SK-N-SH treated with all-trans-retinoic acid at 6 μM for 48 hours (cell line): Measurements from ENCODE around the gene GPC6.
"Not testable (repeated sequence)": the region's sequence is repeated elsewhere in the genome, so short reads cannot be mapped to it uniquely, and the experiment has no call there.

Source experiments
- ATAC-seq: fragments of 200-7000 bp; cut with Tn5 transposase; 3 replicates; pipeline ENCODE4 v1.9.1; 2020; ENCODE audit warnings: mild to moderate bottlenecking, moderate library complexity
- ARNTL ChIP-seq: fragments of 450-650 bp; formaldehyde crosslinking; IDR thresholded peaks from 2 replicates; pipeline ENCODE4 v1.5.0; 2020; ENCODE audit warnings: low read depth, mild to moderate bottlenecking, moderate library complexity, borderline replicate concordance
- BACH2 ChIP-seq: fragments of 250-450 bp; sonication (Bioruptor Pico); IDR thresholded peaks from 2 replicates; pipeline ENCODE4 v1.9.0; 2021; ENCODE audit warnings: mild to moderate bottlenecking, borderline replicate concordance
- CSDC2 ChIP-seq: fragments of 250-450 bp; sonication (Bioruptor Pico); IDR thresholded peaks from 2 replicates; pipeline ENCODE4 v1.5.0; 2020; ENCODE audit warnings: mild to moderate bottlenecking, moderate library complexity
- GLIS3 ChIP-seq: fragments of 250-450 bp; sonication (Bioruptor Pico); IDR thresholded peaks from 2 replicates; pipeline ENCODE4 v1.5.0; 2020; ENCODE audit warnings: mild to moderate bottlenecking, moderate library complexity
- OSR1 ChIP-seq: fragments of 250-450 bp; sonication (Bioruptor Pico); IDR thresholded peaks from 2 replicates; pipeline ENCODE4 v1.8.0; 2022; ENCODE audit warnings: moderate library complexity, mild to moderate bottlenecking, inconsistent platforms
- PPARA ChIP-seq: fragments of 250-450 bp; sonication (Bioruptor Pico); IDR thresholded peaks from 2 replicates; pipeline ENCODE4 v1.5.0; 2020; ENCODE audit warnings: mild to moderate bottlenecking, borderline replicate concordance
- RARB ChIP-seq: fragments of 250-450 bp; sonication (Bioruptor Pico); IDR thresholded peaks from 2 replicates; pipeline ENCODE4 v1.8.0; 2021; ENCODE audit warnings: mild to moderate bottlenecking, moderate library complexity
- TCF4 ChIP-seq: fragments of 250-450 bp; sonication (Bioruptor Pico); IDR thresholded peaks from 2 replicates; pipeline ENCODE4 v1.8.0; 2021; ENCODE audit warnings: mild to moderate bottlenecking, moderate library complexity, borderline replicate concordance
- TOX ChIP-seq: fragments of 250-450 bp; sonication (Bioruptor Pico); IDR thresholded peaks from 2 replicates; pipeline ENCODE4 v1.8.0; 2021; ENCODE audit warnings: mild to moderate bottlenecking, moderate library complexity, borderline replicate concordance
- ZC3H10 ChIP-seq: fragments of 250-450 bp; sonication (Bioruptor Pico); IDR thresholded peaks from 2 replicates; pipeline ENCODE4 v1.5.1; 2021; ENCODE audit warnings: mild to moderate bottlenecking, moderate library complexity
- ZFP3 ChIP-seq: fragments of 250-450 bp; sonication (Bioruptor Pico); IDR thresholded peaks from 2 replicates; pipeline ENCODE4 v1.5.0; 2020; ENCODE audit warnings: mild to moderate bottlenecking, moderate library complexity
- ZFP30 ChIP-seq: fragments of 450-650 bp; formaldehyde crosslinking; IDR thresholded peaks from 2 replicates; pipeline ENCODE4 v1.5.0; 2022; ENCODE audit warnings: mild to moderate bottlenecking, moderate library complexity
- ZNF70 ChIP-seq: fragments of 450-650 bp; formaldehyde crosslinking; IDR thresholded peaks from 2 replicates; pipeline ENCODE4 v1.5.0; 2020; ENCODE audit warnings: mild to moderate bottlenecking, moderate library complexity
- ZNF8 ChIP-seq: fragments of 450-650 bp; formaldehyde crosslinking; IDR thresholded peaks from 2 replicates; pipeline ENCODE4 v1.5.0; 2020; ENCODE audit warnings: mild to moderate bottlenecking, moderate library complexity
- TF ChIP-seq, protein P1 (sequence below): fragments of 250-450 bp; sonication (Bioruptor Pico); IDR thresholded peaks from 2 replicates; pipeline ENCODE4 v1.5.1; 2021; ENCODE audit warnings: mild to moderate bottlenecking, moderate library complexity
- TF ChIP-seq, protein P2 (sequence below): fragments of 250-450 bp; sonication (Bioruptor Pico); IDR thresholded peaks from 2 replicates; pipeline ENCODE4 v1.5.1; 2020; ENCODE audit warnings: low read depth, mild to moderate bottlenecking, moderate library complexity
- TF ChIP-seq, protein P3 (sequence below): fragments of 250-450 bp; sonication (Bioruptor Pico); IDR thresholded peaks from 2 replicates; pipeline ENCODE4 v1.8.0; 2020; ENCODE audit warnings: mild to moderate bottlenecking, moderate library complexity, borderline replicate concordance
- TF ChIP-seq, protein P4 (sequence below): fragments of 250-450 bp; sonication (Bioruptor Pico); IDR thresholded peaks from 2 replicates; pipeline ENCODE4 v1.8.0; 2021; ENCODE audit warnings: low read depth, mild to moderate bottlenecking, moderate library complexity, borderline replicate concordance

Gene GPC6

DNA sequence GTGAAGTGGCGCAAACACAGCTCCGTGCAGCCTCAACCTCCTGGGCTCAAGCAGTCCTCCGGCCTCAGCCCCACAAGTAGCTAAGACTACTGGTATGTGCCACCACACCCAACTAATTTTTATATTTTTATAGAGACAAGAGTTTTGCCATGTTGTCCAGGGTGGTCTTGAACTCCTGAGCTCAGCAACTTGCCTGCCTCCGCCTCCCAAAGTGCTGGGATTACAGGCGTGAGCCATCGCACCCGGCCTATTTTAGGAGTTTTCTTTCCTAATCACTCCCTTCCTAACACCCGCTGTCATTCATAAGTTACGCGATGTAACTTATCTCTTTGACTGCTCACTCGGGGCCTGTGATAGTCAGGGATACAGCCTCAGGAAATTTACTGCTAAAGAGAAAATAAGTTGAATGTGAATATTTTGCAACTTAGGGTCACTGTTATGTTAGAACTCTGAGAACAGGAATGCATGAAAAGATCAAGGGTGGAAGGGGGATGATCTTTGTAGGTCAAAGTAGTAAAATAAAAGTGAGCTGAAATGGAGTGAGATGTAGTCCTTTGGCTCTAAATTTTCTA lies 1112.6 kb downstream of the GPC6 start:
- TF ChIP-seq CSDC2 (no peak), ARNTL (CRISPR knock-in tag) (no peak), ZNF8 (CRISPR knock-in tag) (no peak)
- TF ChIP-seq, protein P1, sequence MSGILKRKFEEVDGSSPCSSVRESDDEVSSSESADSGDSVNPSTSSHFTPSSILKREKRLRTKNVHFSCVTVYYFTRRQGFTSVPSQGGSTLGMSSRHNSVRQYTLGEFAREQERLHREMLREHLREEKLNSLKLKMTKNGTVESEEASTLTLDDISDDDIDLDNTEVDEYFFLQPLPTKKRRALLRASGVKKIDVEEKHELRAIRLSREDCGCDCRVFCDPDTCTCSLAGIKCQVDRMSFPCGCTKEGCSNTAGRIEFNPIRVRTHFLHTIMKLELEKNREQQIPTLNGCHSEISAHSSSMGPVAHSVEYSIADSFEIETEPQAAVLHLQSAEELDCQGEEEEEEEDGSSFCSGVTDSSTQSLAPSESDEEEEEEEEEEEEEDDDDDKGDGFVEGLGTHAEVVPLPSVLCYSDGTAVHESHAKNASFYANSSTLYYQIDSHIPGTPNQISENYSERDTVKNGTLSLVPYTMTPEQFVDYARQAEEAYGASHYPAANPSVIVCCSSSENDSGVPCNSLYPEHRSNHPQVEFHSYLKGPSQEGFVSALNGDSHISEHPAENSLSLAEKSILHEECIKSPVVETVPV (CRISPR knock-in tag): no peak
- ATAC-seq: no peak

DNA sequence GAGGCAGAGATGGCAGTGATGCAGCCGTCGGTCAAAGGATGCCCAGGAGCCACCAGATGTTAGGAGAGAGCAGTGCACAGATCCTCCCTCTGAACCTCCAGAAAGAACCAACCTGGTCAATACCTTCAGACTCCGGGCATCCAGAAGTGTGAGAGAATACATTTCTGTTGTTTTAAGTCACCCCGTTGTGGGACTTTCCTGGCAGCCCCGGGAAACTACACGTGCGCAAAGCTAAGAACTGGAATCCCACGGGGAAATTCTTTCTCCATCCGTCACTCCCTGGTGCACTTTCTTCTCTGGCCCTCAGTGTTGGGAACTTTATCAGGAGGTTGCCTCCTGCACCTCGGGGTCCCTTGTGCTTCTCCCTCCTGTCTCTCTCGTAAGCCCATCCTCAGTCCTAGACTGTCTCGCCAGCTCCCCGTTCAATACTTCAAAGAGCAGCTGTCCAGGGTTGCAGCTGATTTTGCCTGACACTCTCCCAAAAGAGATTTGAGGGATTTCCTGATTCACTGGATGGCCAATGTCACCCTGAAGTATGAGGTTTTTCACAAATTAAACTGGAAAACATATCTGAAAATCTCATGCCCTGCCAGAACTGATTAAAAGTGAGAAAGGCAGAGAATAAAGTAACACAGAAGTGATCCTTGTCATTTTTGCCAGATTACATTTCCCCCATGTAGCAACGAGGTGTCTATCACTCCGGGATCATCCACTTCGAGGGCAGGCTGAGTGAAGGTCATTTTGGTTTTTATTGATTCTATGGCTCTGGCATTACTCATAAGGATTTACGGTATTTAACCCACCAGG lies 1116.0 kb downstream of the GPC6 start:
- no peak for TF ChIP-seq TOX (CRISPR knock-in tag)
- TF ChIP-seq BACH2 (CRISPR knock-in tag): no peak
- TF ChIP-seq ZFP3 (CRISPR knock-in tag): no peak
- TF ChIP-seq, protein P2, sequence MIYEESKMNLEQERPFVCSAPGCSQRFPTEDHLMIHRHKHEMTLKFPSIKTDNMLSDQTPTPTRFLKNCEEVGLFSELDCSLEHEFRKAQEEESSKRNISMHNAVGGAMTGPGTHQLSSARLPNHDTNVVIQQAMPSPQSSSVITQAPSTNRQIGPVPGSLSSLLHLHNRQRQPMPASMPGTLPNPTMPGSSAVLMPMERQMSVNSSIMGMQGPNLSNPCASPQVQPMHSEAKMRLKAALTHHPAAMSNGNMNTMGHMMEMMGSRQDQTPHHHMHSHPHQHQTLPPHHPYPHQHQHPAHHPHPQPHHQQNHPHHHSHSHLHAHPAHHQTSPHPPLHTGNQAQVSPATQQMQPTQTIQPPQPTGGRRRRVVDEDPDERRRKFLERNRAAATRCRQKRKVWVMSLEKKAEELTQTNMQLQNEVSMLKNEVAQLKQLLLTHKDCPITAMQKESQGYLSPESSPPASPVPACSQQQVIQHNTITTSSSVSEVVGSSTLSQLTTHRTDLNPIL (CRISPR knock-in tag): no peak
- TF ChIP-seq GLIS3 (CRISPR knock-in tag): no peak
- TF ChIP-seq, protein P3, sequence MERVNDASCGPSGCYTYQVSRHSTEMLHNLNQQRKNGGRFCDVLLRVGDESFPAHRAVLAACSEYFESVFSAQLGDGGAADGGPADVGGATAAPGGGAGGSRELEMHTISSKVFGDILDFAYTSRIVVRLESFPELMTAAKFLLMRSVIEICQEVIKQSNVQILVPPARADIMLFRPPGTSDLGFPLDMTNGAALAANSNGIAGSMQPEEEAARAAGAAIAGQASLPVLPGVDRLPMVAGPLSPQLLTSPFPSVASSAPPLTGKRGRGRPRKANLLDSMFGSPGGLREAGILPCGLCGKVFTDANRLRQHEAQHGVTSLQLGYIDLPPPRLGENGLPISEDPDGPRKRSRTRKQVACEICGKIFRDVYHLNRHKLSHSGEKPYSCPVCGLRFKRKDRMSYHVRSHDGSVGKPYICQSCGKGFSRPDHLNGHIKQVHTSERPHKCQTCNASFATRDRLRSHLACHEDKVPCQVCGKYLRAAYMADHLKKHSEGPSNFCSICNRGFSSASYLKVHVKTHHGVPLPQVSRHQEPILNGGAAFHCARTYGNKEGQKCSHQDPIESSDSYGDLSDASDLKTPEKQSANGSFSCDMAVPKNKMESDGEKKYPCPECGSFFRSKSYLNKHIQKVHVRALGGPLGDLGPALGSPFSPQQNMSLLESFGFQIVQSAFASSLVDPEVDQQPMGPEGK (CRISPR knock-in tag): no peak
- no peak for TF ChIP-seq ZFP30 (CRISPR knock-in tag)
- ATAC-seq: no peak; the same call in 2 of the 3 replicates

DNA sequence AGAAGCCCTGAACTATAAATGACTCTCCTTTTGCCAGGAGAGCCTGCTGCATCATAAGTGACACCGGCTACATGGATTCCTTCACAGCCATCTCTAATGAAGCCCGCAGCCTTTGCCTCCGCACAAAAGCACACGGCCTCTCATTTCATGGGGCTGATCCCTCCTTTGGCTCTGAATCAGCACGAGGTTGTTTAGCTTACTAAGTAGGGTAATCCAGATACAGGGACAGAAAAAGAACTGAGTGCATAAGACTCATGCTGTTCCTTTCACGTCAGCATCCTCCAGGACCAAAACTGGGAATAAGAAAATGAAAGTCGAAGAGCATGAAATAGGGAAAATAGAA lies 1116.6 kb downstream of the GPC6 start:
- no peak for TF ChIP-seq BACH2 (CRISPR knock-in tag)
- TF ChIP-seq, protein P2 (CRISPR knock-in tag): no peak
- no peak for TF ChIP-seq ZC3H10 (CRISPR knock-in tag)
- no peak for TF ChIP-seq ZNF70
- no peak for TF ChIP-seq CSDC2
- TF ChIP-seq, protein P4, sequence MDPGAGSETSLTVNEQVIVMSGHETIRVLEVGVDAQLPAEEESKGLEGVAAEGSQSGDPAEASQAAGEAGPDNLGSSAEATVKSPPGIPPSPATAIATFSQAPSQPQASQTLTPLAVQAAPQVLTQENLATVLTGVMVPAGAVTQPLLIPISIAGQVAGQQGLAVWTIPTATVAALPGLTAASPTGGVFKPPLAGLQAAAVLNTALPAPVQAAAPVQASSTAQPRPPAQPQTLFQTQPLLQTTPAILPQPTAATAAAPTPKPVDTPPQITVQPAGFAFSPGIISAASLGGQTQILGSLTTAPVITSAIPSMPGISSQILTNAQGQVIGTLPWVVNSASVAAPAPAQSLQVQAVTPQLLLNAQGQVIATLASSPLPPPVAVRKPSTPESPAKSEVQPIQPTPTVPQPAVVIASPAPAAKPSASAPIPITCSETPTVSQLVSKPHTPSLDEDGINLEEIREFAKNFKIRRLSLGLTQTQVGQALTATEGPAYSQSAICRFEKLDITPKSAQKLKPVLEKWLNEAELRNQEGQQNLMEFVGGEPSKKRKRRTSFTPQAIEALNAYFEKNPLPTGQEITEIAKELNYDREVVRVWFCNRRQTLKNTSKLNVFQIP: no peak
- TF ChIP-seq PPARA: no peak
- ATAC-seq: no peak

DNA sequence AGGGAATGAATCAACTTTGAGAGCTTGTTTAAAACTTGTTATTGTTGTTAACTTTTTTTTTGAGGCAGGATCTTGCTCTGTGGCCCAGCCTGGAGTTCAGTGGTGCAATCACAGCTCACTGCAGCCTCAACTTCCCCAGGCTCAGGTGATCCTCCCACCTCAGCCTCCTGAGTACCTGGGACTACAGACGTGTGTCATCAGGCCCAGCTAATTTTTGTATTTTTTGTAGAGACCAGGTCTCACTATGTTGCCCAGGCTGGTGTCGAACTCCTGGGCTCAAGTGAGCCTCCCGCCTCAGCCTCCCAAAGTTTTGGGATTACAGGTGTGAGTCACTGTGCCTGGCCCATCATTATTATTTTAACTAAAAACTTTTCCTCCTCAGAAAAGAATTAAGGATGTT lies 1117.1 kb downstream of the GPC6 start:
- ATAC-seq: not testable (repeated sequence)

DNA sequence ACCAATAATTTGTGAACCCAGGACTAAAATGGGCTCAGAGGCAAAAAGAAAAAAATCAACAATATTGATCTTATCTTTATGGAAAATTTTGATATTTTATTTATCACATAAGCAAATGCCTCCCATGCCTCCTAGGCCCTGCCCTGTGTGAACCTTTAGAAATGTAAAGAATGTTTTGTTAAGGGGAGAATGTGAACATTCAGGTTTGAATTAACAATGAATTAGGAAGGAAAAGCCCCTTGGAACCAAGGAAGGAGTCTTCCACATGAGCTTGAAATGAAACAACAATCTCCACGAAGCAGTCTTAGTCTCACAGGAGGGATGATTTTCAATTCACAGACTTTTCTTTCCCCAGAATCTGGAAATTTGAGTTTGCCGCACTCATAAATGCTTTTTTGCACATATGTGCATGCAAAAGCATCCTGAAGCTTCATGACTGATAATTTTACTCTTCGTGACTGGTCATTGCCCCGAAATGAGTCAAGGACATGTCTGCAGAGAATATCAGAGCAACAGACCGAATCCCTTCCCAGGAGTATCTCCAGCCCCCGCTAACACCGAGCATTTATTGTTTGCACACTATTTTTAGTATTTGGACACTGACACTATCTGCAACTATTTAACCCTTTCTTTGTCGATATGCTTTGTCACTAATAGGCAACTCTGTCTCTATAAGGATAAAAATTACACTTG lies 1117.7 kb downstream of the GPC6 start:
- TF ChIP-seq OSR1 (CRISPR knock-in tag) (no peak), TCF4 (CRISPR knock-in tag) (no peak), GLIS3 (CRISPR knock-in tag) (no peak), PPARA (no peak), RARB (CRISPR knock-in tag) (no peak), ZNF70 (no peak), ZNF8 (CRISPR knock-in tag) (no peak), ZC3H10 (CRISPR knock-in tag) (no peak), ZFP3 (CRISPR knock-in tag) (no peak)
- TF ChIP-seq, protein P1 (CRISPR knock-in tag): no peak
- ATAC-seq: peak; percentile 59
